ENCODE measurements around the gene CASP2.

- no peak for TF ChIP-seq EZH2 (IDR thresholded peaks at IDR 0.05; ENCODE audit: insufficient read depth, poor library complexity, severe bottlenecking)
- no peak for TF ChIP-seq EZH2phosphoT487 (IDR thresholded peaks at IDR 0.05; ENCODE audit: insufficient read depth, low read depth)
Observed at GRCh38 chr7:143248761-143249354, 39.3 kb upstream of the CASP2 start.

Data from GM23248 (cell line).